Astrocyte (in vitro differentiated cells and primary cell): ENCODE data around the gene ATL2. TPM values are rescaled to one million over a fixed set of nuclear protein-coding genes. Genes with fewer than 3 reads are reported as not detected.
A peak's percentile ranks its signal among the peaks of the same experiment; 100 is the strongest.

ENCODE experiments used
- DNase-seq: peaks from one replicate; pipeline ENCODE4 v3.0.0-alpha.2; 2010; ENCODE audit warnings: low read depth
- FAIRE-seq: peaks from 2 replicates; lab custom pipeline; 2011; peaks lifted over from hg19 to GRCh38; lab: Jason Lieb, UNC
- H2AFZ ChIP-seq: 2 replicates; pipeline ENCODE4 v1.6.0; 2012; ENCODE audit warnings: low read depth, low read length, inconsistent platforms
- H3K27ac ChIP-seq: 2 replicates; pipeline ENCODE4 v1.5.1; 2011; ENCODE audit warnings: low read depth, low read length, inconsistent platforms
- H3K27me3 ChIP-seq: 2 replicates; pipeline ENCODE4 v1.6.0; 2011; ENCODE audit warnings: low read length, inconsistent platforms; ENCODE audit not compliant: insufficient read depth
- H3K36me3 ChIP-seq: 2 replicates; pipeline ENCODE4 v1.5.1; 2011; ENCODE audit warnings: low read length, inconsistent platforms; ENCODE audit not compliant: insufficient read depth
- H3K4me1 ChIP-seq: 2 replicates; pipeline ENCODE4 v1.5.1; 2011; ENCODE audit warnings: low read length, inconsistent platforms; ENCODE audit not compliant: insufficient read depth
- H3K4me2 ChIP-seq: 2 replicates; pipeline ENCODE4 v1.6.0; 2012; ENCODE audit warnings: low read length, inconsistent platforms
- H3K4me3 ChIP-seq: 2 replicates; pipeline ENCODE4 v1.5.1; 2011; ENCODE audit warnings: low read depth, mild to moderate bottlenecking, low read length, inconsistent platforms; ENCODE audit not compliant: insufficient read depth
- H3K79me2 ChIP-seq: 2 replicates; pipeline ENCODE4 v1.6.0; 2012; ENCODE audit warnings: mild to moderate bottlenecking, low read length, inconsistent platforms; ENCODE audit not compliant: insufficient read depth
- H3K9ac ChIP-seq: 2 replicates; pipeline ENCODE4 v1.6.0; 2012; ENCODE audit warnings: mild to moderate bottlenecking, low read length, inconsistent platforms
- H3K9me3 ChIP-seq: 2 replicates; pipeline ENCODE4 v1.5.1; 2012; ENCODE audit warnings: low read depth, mild to moderate bottlenecking, low read length, inconsistent platforms; ENCODE audit not compliant: insufficient read depth
- H4K20me1 ChIP-seq: 2 replicates; pipeline ENCODE4 v1.6.0; 2012; ENCODE audit warnings: low read length, inconsistent platforms; ENCODE audit not compliant: insufficient read depth
- H3K27ac Mint-ChIP-seq: one replicate; pipeline ENCODE4 v1.8.0; 2021; ENCODE audit warnings: mild to moderate bottlenecking, mixed read lengths; ENCODE audit not compliant: unreplicated experiment
- H3K27me3 Mint-ChIP-seq: one replicate; pipeline ENCODE4 v1.8.0; 2021; ENCODE audit warnings: low read depth, mixed read lengths; ENCODE audit not compliant: unreplicated experiment
- H3K36me3 Mint-ChIP-seq: one replicate; pipeline ENCODE4 v1.8.0; 2021; ENCODE audit warnings: low read depth, mixed read lengths; ENCODE audit not compliant: unreplicated experiment
- H3K4me1 Mint-ChIP-seq: one replicate; pipeline ENCODE4 v1.8.0; 2021; ENCODE audit warnings: low read depth, mixed read lengths; ENCODE audit not compliant: unreplicated experiment
- H3K4me3 Mint-ChIP-seq: one replicate; pipeline ENCODE4 v1.8.0; 2021; ENCODE audit warnings: mild to moderate bottlenecking, moderate library complexity, mixed read lengths; ENCODE audit not compliant: unreplicated experiment
- H3K9me3 Mint-ChIP-seq: one replicate; pipeline ENCODE4 v1.8.0; 2021; ENCODE audit warnings: mild to moderate bottlenecking, mixed read lengths; ENCODE audit not compliant: unreplicated experiment
- CTCF ChIP-seq: IDR thresholded peaks from 2 replicates; pipeline ENCODE4 v1.5.1; 2011; ENCODE audit warnings: low read depth, mild to moderate bottlenecking, inconsistent platforms, low read length, moderate library complexity; ENCODE audit not compliant: insufficient read depth
- EZH2 ChIP-seq: IDR thresholded peaks from 2 replicates; pipeline ENCODE4 v1.6.1; 2012; ENCODE audit warnings: mild to moderate bottlenecking, low read length, inconsistent platforms; ENCODE audit not compliant: insufficient read depth
- total RNA-seq: library from RNA; stranded (reverse); gene quantifications from 2 replicates; pipeline ENCODE4 v1.2.1, GENCODE V29; 2021

The ATL2 gene
- total RNA-seq, 1 donor from 2014 or later, result 34.9 TPM

- H3K4me1 Mint-ChIP-seq, result no peaks in the 10 kb centered on the region
- Histone ChIP-seq H3K4me2 (no peak overlapping the region), H3K79me2 (no peaks in the 10 kb centered on the region), H3K27me3 (peaks cover 25% of the 10 kb centered on the region), H3K27ac (no peak overlapping the region), H3K36me3 (no peaks in the 10 kb centered on the region), H3K9ac (no peak overlapping the region), H3K4me3 (no peak overlapping the region), H3K9me3 (peaks cover 2% of the 10 kb centered on the region), H3K4me1 (no peaks in the 10 kb centered on the region), H4K20me1 (no peaks in the 10 kb centered on the region), H2AFZ (no peak overlapping the region)
- H3K36me3 Mint-ChIP-seq, result peaks cover 2% of the 10 kb centered on the region
- TF ChIP-seq CTCF, result no peak
- H3K27ac Mint-ChIP-seq, result peak overlapping the region; percentile 74
- no peak for DNase-seq
- no peak overlapping the region for H3K4me3 Mint-ChIP-seq
- peaks cover 29% of the 10 kb centered on the region for H3K27me3 Mint-ChIP-seq
- H3K9me3 Mint-ChIP-seq, result peaks cover 15% of the 10 kb centered on the region
- no peak for FAIRE-seq
Observed at GRCh38 chr2:38421274-38422056, 44.4 kb upstream of the ATL2 start.

- peaks cover 34% of the 10 kb centered on the region for H3K27me3 Mint-ChIP-seq
- H3K27ac Mint-ChIP-seq, result no peak overlapping the region
- Histone ChIP-seq H3K4me1 (no peaks in the 10 kb centered on the region), H3K9ac (no peak overlapping the region), H3K4me2 (no peak overlapping the region), H3K27ac (no peak overlapping the region), H4K20me1 (no peaks in the 10 kb centered on the region), H2AFZ (no peak overlapping the region), H3K4me3 (no peak overlapping the region), H3K36me3 (no peaks in the 10 kb centered on the region), H3K9me3 (peaks cover 2% of the 10 kb centered on the region), H3K79me2 (no peaks in the 10 kb centered on the region), H3K27me3 (peaks cover 19% of the 10 kb centered on the region)
- no peaks in the 10 kb centered on the region for H3K4me1 Mint-ChIP-seq
- peaks cover 2% of the 10 kb centered on the region for H3K36me3 Mint-ChIP-seq
- H3K4me3 Mint-ChIP-seq, result no peak overlapping the region
- no peak for DNase-seq
- peaks cover 19% of the 10 kb centered on the region for H3K9me3 Mint-ChIP-seq
- no peak for FAIRE-seq
- TF ChIP-seq CTCF, result no peak
- no peak for TF ChIP-seq EZH2
Observed at GRCh38 chr2:38419499-38419898, 42.4 kb upstream of the ATL2 start.

- Mint-ChIP-seq H3K9me3 (peaks cover 15% of the 10 kb centered on the region), H3K36me3 (no peaks in the 10 kb centered on the region), H3K4me3 (no peak overlapping the region), H3K27me3 (peaks cover 30% of the 10 kb centered on the region), H3K27ac (no peak overlapping the region), H3K4me1 (no peaks in the 10 kb centered on the region)
- Histone ChIP-seq H3K4me1 (no peaks in the 10 kb centered on the region), H3K27ac (no peak overlapping the region), H3K4me3 (no peak overlapping the region), H3K27me3 (peaks cover 19% of the 10 kb centered on the region), H4K20me1 (no peaks in the 10 kb centered on the region), H3K9me3 (peaks cover 2% of the 10 kb centered on the region), H3K4me2 (no peak overlapping the region), H3K36me3 (no peaks in the 10 kb centered on the region), H3K79me2 (no peaks in the 10 kb centered on the region), H2AFZ (no peak overlapping the region), H3K9ac (no peak overlapping the region)
- FAIRE-seq (no peak), DNase-seq (no peak)
- TF ChIP-seq EZH2, result no peak
- TF ChIP-seq CTCF, result no peak
Observed at GRCh38 chr2:38418735-38419134, 41.7 kb upstream of the ATL2 start.
